SK-N-SH (cell line): ENCODE measurements around the gene FOXI2. TPM values are rescaled to one million over a fixed set of nuclear protein-coding genes. Genes with fewer than 3 reads are reported as not detected.

Source experiments
- CTCF ChIA-PET: fragments of 300-600, 350-600 bp; formaldehyde crosslinking; extraction: SDS; loops from one replicate; lab custom pipeline; 2021; lab: Yijun Ruan, JAX
- POLR2A ChIA-PET: fragments of 350-600 bp; sonication (Branson Sonifier 250); formaldehyde crosslinking; extraction: SDS; loops from one replicate; lab custom pipeline; 2020; ENCODE audit warnings: antibody characterized with exemption, inconsistent platforms; lab: Yijun Ruan, JAX
- DNase-seq: peaks from one replicate; pipeline ENCODE4 v3.0.0; 2012
- H2AFZ ChIP-seq: fragments of 200-600 bp; sonication (generic); 2 replicates; pipeline ENCODE4 v1.8.1; 2016; ENCODE audit warnings: antibody characterized with exemption, mild to moderate bottlenecking, low read depth
- H3F3A ChIP-seq: fragments of 200-600 bp; sonication (generic); replicated peaks from 2 replicates; pipeline ENCODE3; 2016; ENCODE audit warnings: antibody characterized with exemption, mild to moderate bottlenecking; ENCODE audit not compliant: insufficient read depth
- H3K27ac ChIP-seq, 2 experiments: fragments of 200-500 bp in 1 of 2; fragments of 200-600 bp in 1 of 2; sonication (Bioruptor generic) in 1 of 2; sonication (generic), shearing (Covaris generic) in 1 of 2; 2 replicates each; pipeline versions ENCODE4 v1.5.1 to v1.6.1; 2014 to 2016; ENCODE audit warnings: low read depth in 2 of 2, inconsistent platforms in 1 of 2, low read length in 1 of 2, mild to moderate bottlenecking in 1 of 2, mixed read lengths in 1 of 2
- H3K27me3 ChIP-seq: fragments of 200-600 bp; sonication (generic), shearing (Covaris generic); 2 replicates; pipeline ENCODE4 v1.6.1; 2016; ENCODE audit warnings: mixed run types; ENCODE audit not compliant: insufficient read depth
- H3K36me3 ChIP-seq, 2 experiments: fragments of 200-500 bp in 1 of 2; fragments of 200-600 bp in 1 of 2; sonication (Bioruptor generic) in 1 of 2; sonication (generic) in 1 of 2; replicated peaks in 1 of 2; 2 replicates each; pipeline versions ENCODE3 to v1.5.1; 2014 to 2016; ENCODE audit warnings: low read length in 1 of 2, mild to moderate bottlenecking in 1 of 2; ENCODE audit not compliant: insufficient read depth in 2 of 2, control insufficient read depth in 1 of 2
- H3K4me1 ChIP-seq, 2 experiments: fragments of 200-500 bp in 1 of 2; fragments of 200-600 bp in 1 of 2; sonication (Bioruptor generic) in 1 of 2; sonication (generic), shearing (Covaris generic) in 1 of 2; 2 replicates each; pipeline versions ENCODE4 v1.5.1 to v1.6.1; 2014 to 2016; ENCODE audit warnings: low read depth in 1 of 2, low read length in 1 of 2, mixed run types in 1 of 2; ENCODE audit not compliant: insufficient read depth in 2 of 2, control insufficient read depth in 1 of 2
- H3K4me2 ChIP-seq: fragments of 200-600 bp; sonication (generic), shearing (Covaris generic); 2 replicates; pipeline ENCODE4 v1.6.1; 2017; ENCODE audit warnings: mixed run types
- H3K4me3 ChIP-seq, 2 experiments: fragments of 200-500 bp in 1 of 2; fragments of 200-600 bp in 1 of 2; sonication (Bioruptor generic) in 1 of 2; sonication (generic), shearing (Covaris generic) in 1 of 2; 2 replicates each; pipeline versions ENCODE4 v1.5.1 to v1.8.1; 2014 to 2016; ENCODE audit warnings: low read depth in 2 of 2, inconsistent platforms in 1 of 2, low read length in 1 of 2, mild to moderate bottlenecking in 1 of 2, mixed read lengths in 1 of 2, moderate library complexity in 1 of 2
- H3K79me2 ChIP-seq: fragments of 200-600 bp; sonication (generic); 2 replicates; pipeline ENCODE4 v1.8.1; 2017; ENCODE audit warnings: mild to moderate bottlenecking; ENCODE audit not compliant: insufficient read depth
- H3K9ac ChIP-seq: fragments of 200-600 bp; sonication (generic); 2 replicates; pipeline ENCODE4 v1.6.1; 2017; ENCODE audit warnings: mixed run types
- H3K9me2 ChIP-seq: fragments of 200-600 bp; sonication (generic); 2 replicates; pipeline ENCODE4 v1.6.1; 2017; ENCODE audit warnings: mixed run types
- H3K9me3 ChIP-seq: fragments of 200-600 bp; sonication (generic); 2 replicates; pipeline ENCODE4 v1.6.1; 2017; ENCODE audit warnings: mixed run types, mild to moderate bottlenecking, moderate library complexity
- H4K20me1 ChIP-seq: fragments of 200-600 bp; sonication (generic); 2 replicates; pipeline ENCODE4 v1.6.1; 2017; ENCODE audit warnings: mild to moderate bottlenecking, mixed run types; ENCODE audit not compliant: insufficient read depth
- ELF1 ChIP-seq: IDR thresholded peaks from 2 replicates; pipeline ENCODE4 v1.4.0; 2012
- EP300 ChIP-seq, 2 experiments: IDR thresholded peaks; 2 replicates each; pipeline versions ENCODE4 v1.4.0 to v1.6.1; 2012; ENCODE audit warnings: borderline replicate concordance in 1 of 2, low read depth in 1 of 2, low read length in 1 of 2
- FOSL2 ChIP-seq: IDR thresholded peaks from 2 replicates; pipeline ENCODE4 v1.4.0; 2012; ENCODE audit warnings: low read depth, mild to moderate bottlenecking, moderate library complexity, borderline replicate concordance
- GATA2 ChIP-seq: sonication (generic); formaldehyde crosslinking; IDR thresholded peaks from 2 replicates; pipeline ENCODE4 v1.5.0; 2020; ENCODE audit warnings: mild to moderate bottlenecking, missing genetic modification reagents
- JUND ChIP-seq: IDR thresholded peaks from 2 replicates; pipeline ENCODE4 v1.4.0; 2012
- MEF2A ChIP-seq: IDR thresholded peaks from 2 replicates; pipeline ENCODE4 v1.4.0; 2012; ENCODE audit warnings: low read depth, borderline replicate concordance
- NFIC ChIP-seq: IDR thresholded peaks from 2 replicates; pipeline ENCODE4 v1.4.0; 2012; ENCODE audit warnings: borderline replicate concordance
- NRF1 ChIP-seq: IDR thresholded peaks from 2 replicates; pipeline ENCODE4 v1.6.1; 2012; ENCODE audit warnings: low read depth, mild to moderate bottlenecking, low read length
- POLR2AphosphoS5 ChIP-seq: IDR thresholded peaks from 2 replicates; pipeline ENCODE4 v1.6.1; 2012; ENCODE audit warnings: low read depth, low read length
- RFX5 ChIP-seq: IDR thresholded peaks from 2 replicates; pipeline ENCODE4 v1.6.1; 2012; ENCODE audit warnings: mild to moderate bottlenecking, improper control_type of control experiment, low read length
- RXRA ChIP-seq: IDR thresholded peaks from 2 replicates; pipeline ENCODE4 v1.4.0; 2012; ENCODE audit warnings: low read depth, mild to moderate bottlenecking, borderline replicate concordance
- SIN3A ChIP-seq: IDR thresholded peaks from 2 replicates; pipeline ENCODE4 v1.6.1; 2012; ENCODE audit warnings: low read depth, mild to moderate bottlenecking, low read length, moderate library complexity, borderline replicate concordance
- TAF1 ChIP-seq: IDR thresholded peaks from 2 replicates; pipeline ENCODE4 v1.6.1; 2012; ENCODE audit warnings: low read depth, mild to moderate bottlenecking, low read length, moderate library complexity, borderline replicate concordance
- TCF12 ChIP-seq: IDR thresholded peaks from 2 replicates; pipeline ENCODE4 v1.4.0; 2012
- YY1 ChIP-seq: IDR thresholded peaks from 2 replicates; pipeline ENCODE4 v1.4.0; 2012; ENCODE audit warnings: low read depth, mild to moderate bottlenecking
- WGBS: methylation state at CpG from one replicate; pipeline ENCODE4 v1.1.6; 2017; ENCODE audit warnings: low lambda C conversion rate; 5-methylcytosine and 5-hydroxymethylcytosine counted together
- polyA plus RNA-seq, 3 experiments: library from polyadenylated mRNA; depleted of rRNA; stranded (reverse); fragments of >200 nt; gene quantifications; 2 replicates each; pipeline ENCODE4 v1.2.3, GENCODE V29; 2012
- TF ChIP-seq, protein P1 (sequence below): fragments of 150-350 bp; IDR thresholded peaks from 2 replicates; pipeline ENCODE4 v1.6.1; 2017; ENCODE audit warnings: antibody characterized with exemption, low read length, low read depth, borderline replicate concordance
- TF ChIP-seq, protein P2 (sequence below): IDR thresholded peaks from 2 replicates; pipeline ENCODE4 v1.4.0; 2012; ENCODE audit warnings: low read depth
- TF ChIP-seq, protein P3 (sequence below): IDR thresholded peaks from 2 replicates; pipeline ENCODE4 v1.4.0; 2012; ENCODE audit warnings: low read depth, borderline replicate concordance

Gene FOXI2
- polyA plus RNA-seq, 1 of the 3 experiments (the other 2 are of a cell fraction), result not detected

DNA sequence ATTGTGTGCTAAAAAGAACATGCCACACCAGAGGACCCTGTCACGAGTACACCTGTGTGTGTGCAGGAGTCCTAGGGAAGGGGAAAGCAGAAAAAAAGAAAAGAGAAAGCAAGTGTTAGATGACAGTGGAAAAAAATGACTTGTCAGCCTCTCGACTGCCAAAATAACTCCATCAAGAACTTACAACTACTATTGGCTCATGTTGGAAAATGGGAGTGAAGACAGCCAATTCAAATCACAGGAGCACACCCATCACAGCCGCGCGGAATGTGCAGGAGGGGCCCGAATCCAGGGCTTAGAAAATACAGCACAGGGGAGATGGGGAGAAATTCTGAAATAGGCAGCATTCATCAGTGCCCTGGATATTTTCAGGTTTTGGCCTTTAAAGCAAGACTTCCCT is 38.1 kb upstream of the FOXI2 start:
- H3K79me2 ChIP-seq, result no peaks in the 10 kb centered on the region
- no peak overlapping the region for H2AFZ ChIP-seq
- WGBS, result 49% methylated on average over 6 of the region's 6 CpGs
- no peaks in the 10 kb centered on the region for H3K9me3 ChIP-seq
- POLR2A ChIA-PET, result no interaction called here
- CTCF ChIA-PET, result no interaction called here
- no peaks in the 10 kb centered on the region for H3K27me3 ChIP-seq
- no peaks in the 10 kb centered on the region for H3K9me2 ChIP-seq
- no peaks in the 10 kb centered on the region for H3K4me1 ChIP-seq
- no peak overlapping the region for H3K4me2 ChIP-seq
- H3K36me3 ChIP-seq, result no peaks in the 10 kb centered on the region
- H3F3A ChIP-seq, result no peaks in the 10 kb centered on the region
- H3K9ac ChIP-seq, result no peak overlapping the region
- TF ChIP-seq RXRA (no peak), YY1 (no peak), TAF1 (no peak), NFIC (no peak), ELF1 (no peak), RFX5 (no peak), NRF1 (no peak), TCF12 (no peak), EP300 (IDR thresholded peaks at IDR 0.05; ENCODE audit: borderline replicate concordance in 1 of 2, low read depth in 1 of 2, low read length in 1 of 2) (no peak), POLR2AphosphoS5 (no peak)
- TF ChIP-seq, protein P1, sequence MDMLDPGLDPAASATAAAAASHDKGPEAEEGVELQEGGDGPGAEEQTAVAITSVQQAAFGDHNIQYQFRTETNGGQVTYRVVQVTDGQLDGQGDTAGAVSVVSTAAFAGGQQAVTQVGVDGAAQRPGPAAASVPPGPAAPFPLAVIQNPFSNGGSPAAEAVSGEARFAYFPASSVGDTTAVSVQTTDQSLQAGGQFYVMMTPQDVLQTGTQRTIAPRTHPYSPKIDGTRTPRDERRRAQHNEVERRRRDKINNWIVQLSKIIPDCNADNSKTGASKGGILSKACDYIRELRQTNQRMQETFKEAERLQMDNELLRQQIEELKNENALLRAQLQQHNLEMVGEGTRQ, result no peak
- H3K27ac ChIP-seq, result no peak overlapping the region
- DNase-seq, result no peak
- H4K20me1 ChIP-seq, result no peaks in the 10 kb centered on the region
- no peak overlapping the region for H3K4me3 ChIP-seq

DNA sequence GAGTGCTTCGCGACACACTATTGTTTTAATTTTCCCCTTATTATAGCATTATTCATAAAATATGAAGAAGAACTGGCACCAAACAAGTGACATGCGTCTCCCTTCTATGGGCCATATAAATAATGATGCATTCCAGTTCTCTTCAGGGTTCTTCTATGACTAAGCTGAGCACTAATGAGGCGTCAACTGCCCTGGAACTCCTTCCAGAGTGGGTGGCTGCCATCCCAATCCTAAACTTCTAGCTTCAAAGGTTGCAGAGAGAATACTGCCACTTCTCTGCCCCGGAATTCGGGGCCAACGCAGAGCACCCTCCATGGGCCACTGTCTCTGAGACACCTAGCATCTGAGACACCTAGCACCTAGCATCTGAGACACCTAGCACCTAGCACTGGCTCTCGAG is 37.7 kb upstream of the FOXI2 start:
- Histone ChIP-seq H3K79me2 (no peaks in the 10 kb centered on the region), H4K20me1 (no peaks in the 10 kb centered on the region), H3K27ac (no peak overlapping the region), H3K9me3 (no peaks in the 10 kb centered on the region), H3K9me2 (no peaks in the 10 kb centered on the region), H3K36me3 (no peaks in the 10 kb centered on the region), H3K4me2 (no peak overlapping the region), H3K4me3 (no peak overlapping the region), H3K9ac (no peak overlapping the region), H3K27me3 (no peaks in the 10 kb centered on the region), H3K4me1 (no peaks in the 10 kb centered on the region), H3F3A (no peaks in the 10 kb centered on the region), H2AFZ (no peak overlapping the region)
- ChIA-PET CTCF (no interaction called here), POLR2A (no interaction called here)
- WGBS, result 24% methylated on average over 8 of the region's 8 CpGs
- no peak for TF ChIP-seq NFIC
- no peak for TF ChIP-seq JUND
- TF ChIP-seq, protein P2, sequence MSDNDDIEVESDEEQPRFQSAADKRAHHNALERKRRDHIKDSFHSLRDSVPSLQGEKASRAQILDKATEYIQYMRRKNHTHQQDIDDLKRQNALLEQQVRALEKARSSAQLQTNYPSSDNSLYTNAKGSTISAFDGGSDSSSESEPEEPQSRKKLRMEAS, result no peak
- no peak for TF ChIP-seq GATA2 (CRISPR knock-in tag)
- DNase-seq, result no peak

DNA sequence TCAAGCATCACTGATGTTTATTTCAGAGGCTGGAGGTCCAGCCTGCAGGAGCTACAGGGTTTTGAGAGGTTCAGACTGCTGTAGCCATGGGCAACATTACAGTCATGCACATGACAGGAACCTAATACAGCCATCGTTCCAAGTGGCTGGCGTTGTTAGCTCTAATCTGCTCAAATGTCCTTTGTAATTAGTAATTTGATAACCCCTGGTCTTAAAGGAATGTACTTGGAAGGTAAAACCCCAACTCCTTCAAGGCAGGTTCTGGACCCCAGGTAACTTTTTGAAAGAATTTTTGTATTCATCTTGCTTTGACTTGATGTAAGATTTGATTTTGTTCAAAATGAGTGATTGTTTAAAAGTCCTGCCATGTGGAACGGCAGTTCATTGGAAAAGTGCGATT is 34.7 kb upstream of the FOXI2 start:
- Histone ChIP-seq H3K36me3 (no peaks in the 10 kb centered on the region), H3K4me2 (no peak overlapping the region), H2AFZ (no peak overlapping the region), H3K4me1 (no peaks in the 10 kb centered on the region), H3K79me2 (no peaks in the 10 kb centered on the region), H3F3A (no peaks in the 10 kb centered on the region), H4K20me1 (no peaks in the 10 kb centered on the region), H3K27ac (no peak overlapping the region), H3K9me2 (no peaks in the 10 kb centered on the region), H3K27me3 (no peaks in the 10 kb centered on the region), H3K9ac (no peak overlapping the region), H3K9me3 (no peaks in the 10 kb centered on the region), H3K4me3 (no peak overlapping the region)
- POLR2A ChIA-PET, result no interaction called here
- no peak for DNase-seq
- 11% methylated on average over 3 of the region's 4 CpGs for WGBS
- CTCF ChIA-PET, result interaction anchor here (1.3 kb wide), 1 partner anchor 13 kb away, joined by 3 read pairs; no protein-coding TSS in a partner anchor
- TF ChIP-seq RXRA (no peak), NRF1 (no peak), MEF2A (no peak), FOSL2 (no peak), SIN3A (no peak)
- TF ChIP-seq, protein P3, sequence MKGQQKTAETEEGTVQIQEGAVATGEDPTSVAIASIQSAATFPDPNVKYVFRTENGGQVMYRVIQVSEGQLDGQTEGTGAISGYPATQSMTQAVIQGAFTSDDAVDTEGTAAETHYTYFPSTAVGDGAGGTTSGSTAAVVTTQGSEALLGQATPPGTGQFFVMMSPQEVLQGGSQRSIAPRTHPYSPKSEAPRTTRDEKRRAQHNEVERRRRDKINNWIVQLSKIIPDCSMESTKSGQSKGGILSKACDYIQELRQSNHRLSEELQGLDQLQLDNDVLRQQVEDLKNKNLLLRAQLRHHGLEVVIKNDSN, result no peak
